Gastrocnemius medialis (tissue), 4 donors: ENCODE data around the gene CCDC54.

Experiments
- CTCF ChIP-seq, 5 experiments: fragments of 450-650 bp in 3 of 5; fragments of 200-600 bp in 2 of 5; sonication (generic) in 2 of 5; IDR thresholded peaks in 4 of 5; conservative IDR thresholded peaks in 1 of 5; 1 replicate in 4 of 5; 2 replicates in 1 of 5; pipeline ENCODE4 v1.5.1; 2016 to 2019; ENCODE audit warnings: antibody characterized with exemption in 5 of 5, mild to moderate bottlenecking in 3 of 5, moderate library complexity in 3 of 5
- POLR2A ChIP-seq, 2 donors: fragments of 450-650 bp; IDR thresholded peaks; one replicate each; pipeline ENCODE4 v1.6.1; 2017; ENCODE audit warnings: antibody characterized with exemption in 2 of 2, mild to moderate bottlenecking in 2 of 2, moderate library complexity in 2 of 2

- TF ChIP-seq CTCF (IDR thresholded peaks at IDR 0.05 in 4 of 5, conservative IDR thresholded peaks at IDR 0.05 in 1 of 5) = no peak
- TF ChIP-seq POLR2A (IDR thresholded peaks at IDR 0.05) = no peak
These were observed 31.3 kb downstream of the CCDC54 start for GRCh38 chr3:107408513-107408912.
